H9 (cell line): ENCODE data around the gene ULK4. TPM values are rescaled to one million over a fixed set of nuclear protein-coding genes. Genes with fewer than 3 reads are reported as not detected.

ENCODE experiments used
- DNase-seq: peaks from one replicate; pipeline ENCODE4 v3.0.0-alpha.2; 2017
- H2AFZ ChIP-seq: one replicate; pipeline ENCODE4 v1.6.1; 2013; ENCODE audit warnings: mild to moderate bottlenecking, low read length, control low read depth, moderate library complexity
- H2AK5ac ChIP-seq: 2 replicates; pipeline ENCODE4 v1.6.1; 2013; ENCODE audit warnings: low read length, control low read depth, mixed read lengths; ENCODE audit not compliant: insufficient read length
- H2BK120ac ChIP-seq: one replicate; pipeline ENCODE4 v1.6.1; 2013; ENCODE audit warnings: low read depth, mild to moderate bottlenecking, low read length, control low read depth, inconsistent platforms; ENCODE audit not compliant: poor library complexity, severe bottlenecking
- H2BK12ac ChIP-seq: 2 replicates; pipeline ENCODE4 v1.6.1; 2013; ENCODE audit warnings: low read length, control low read depth, mixed read lengths, low read depth; ENCODE audit not compliant: insufficient read length
- H2BK15ac ChIP-seq: 2 replicates; pipeline ENCODE4 v1.6.1; 2013; ENCODE audit warnings: low read depth, low read length, control low read depth
- H2BK20ac ChIP-seq: one replicate; pipeline ENCODE4 v1.6.1; 2013; ENCODE audit warnings: low read depth, mild to moderate bottlenecking, low read length, control low read depth, inconsistent platforms; ENCODE audit not compliant: poor library complexity, severe bottlenecking
- H2BK5ac ChIP-seq: 2 replicates; pipeline ENCODE4 v1.6.1; 2013; ENCODE audit warnings: low read length, control low read depth, mixed read lengths; ENCODE audit not compliant: insufficient read length
- H3K14ac ChIP-seq: 2 replicates; pipeline ENCODE4 v1.6.1; 2013; ENCODE audit warnings: low read length, control low read depth; ENCODE audit not compliant: insufficient read depth
- H3K18ac ChIP-seq: 2 replicates; pipeline ENCODE4 v1.6.1; 2013; ENCODE audit warnings: low read depth, mild to moderate bottlenecking, mixed read lengths, low read length, control low read depth; ENCODE audit not compliant: insufficient read length
- H3K23ac ChIP-seq: 2 replicates; pipeline ENCODE4 v1.6.1; 2013; ENCODE audit warnings: low read length, control low read depth, mixed read lengths, low read depth; ENCODE audit not compliant: insufficient read length
- H3K23me2 ChIP-seq: 2 replicates; pipeline ENCODE4 v1.6.1; 2013; ENCODE audit warnings: low read depth, mild to moderate bottlenecking, mixed read lengths, low read length, control low read depth; ENCODE audit not compliant: insufficient read length, poor library complexity, severe bottlenecking
- H3K27ac ChIP-seq: 2 replicates; pipeline ENCODE4 v1.5.1; 2013; ENCODE audit warnings: low read length, control low read depth, mixed read lengths, low read depth; ENCODE audit not compliant: insufficient read length
- H3K27me3 ChIP-seq: 2 replicates; pipeline ENCODE4 v1.6.1; 2013; ENCODE audit warnings: low read length, control low read depth, inconsistent platforms; ENCODE audit not compliant: insufficient read depth
- H3K4ac ChIP-seq: 2 replicates; pipeline ENCODE4 v1.6.1; 2013; ENCODE audit warnings: low read depth, mild to moderate bottlenecking, control low read depth, inconsistent platforms, low read length, moderate library complexity
- H3K4me1 ChIP-seq: 2 replicates; pipeline ENCODE4 v1.6.1; 2013; ENCODE audit warnings: low read length, control low read depth, inconsistent platforms; ENCODE audit not compliant: insufficient read depth
- H3K4me2 ChIP-seq: 2 replicates; pipeline ENCODE4 v1.6.1; 2013; ENCODE audit warnings: low read length, control low read depth, mixed read lengths; ENCODE audit not compliant: insufficient read length, insufficient read depth
- H3K56ac ChIP-seq: 2 replicates; pipeline ENCODE4 v1.6.1; 2013; ENCODE audit warnings: low read depth, mild to moderate bottlenecking, mixed read lengths, low read length, control low read depth; ENCODE audit not compliant: insufficient read length
- H3K79me1 ChIP-seq: 2 replicates; pipeline ENCODE4 v1.6.1; 2013; ENCODE audit warnings: low read depth, mild to moderate bottlenecking, moderate library complexity, low read length, control low read depth, inconsistent platforms; ENCODE audit not compliant: insufficient read depth, poor library complexity, severe bottlenecking
- H3K79me2 ChIP-seq: 2 replicates; pipeline ENCODE4 v1.6.1; 2013; ENCODE audit warnings: low read length, control low read depth, inconsistent platforms; ENCODE audit not compliant: insufficient read depth
- H3K9ac ChIP-seq: 2 replicates; pipeline ENCODE4 v1.6.1; 2013; ENCODE audit warnings: low read length, control low read depth, mixed read lengths; ENCODE audit not compliant: insufficient read length; ENCODE audit errors: extremely low read depth
- H3K9me3 ChIP-seq: one replicate; pipeline ENCODE4 v1.6.1; 2013; ENCODE audit warnings: low read depth, low read length, inconsistent platforms; ENCODE audit not compliant: control insufficient read depth
- H3T11ph ChIP-seq: one replicate; pipeline ENCODE4 v1.6.1; 2013; ENCODE audit warnings: mild to moderate bottlenecking, low read length, control low read depth, inconsistent platforms
- H4K20me1 ChIP-seq: one replicate; pipeline ENCODE4 v1.6.1; 2013; ENCODE audit not compliant: control insufficient read depth, insufficient read length, insufficient read depth
- H4K5ac ChIP-seq: 2 replicates; pipeline ENCODE4 v1.6.1; 2013; ENCODE audit warnings: low read depth, mild to moderate bottlenecking, mixed read lengths, low read length, control low read depth; ENCODE audit not compliant: insufficient read length
- H4K8ac ChIP-seq: replicated peaks from 2 replicates; pipeline ENCODE4 v1.6.1; 2013; ENCODE audit warnings: low read length, control low read depth, mixed read lengths, low read depth; ENCODE audit not compliant: insufficient read length
- H4K91ac ChIP-seq: 2 replicates; pipeline ENCODE4 v1.6.1; 2013; ENCODE audit warnings: low read depth, mild to moderate bottlenecking, moderate library complexity, mixed read lengths, low read length, control low read depth; ENCODE audit not compliant: insufficient read length
- H3K27ac Mint-ChIP-seq, 3 experiments: 2 replicates in 2 of 3; 3 replicates in 1 of 3; pipeline ENCODE4 v1.8.0; 2020 to 2021; ENCODE audit warnings: mixed read lengths in 3 of 3, mild to moderate bottlenecking in 1 of 3, moderate library complexity in 1 of 3
- H3K27me3 Mint-ChIP-seq: 2 replicates; pipeline ENCODE4 v1.8.0; 2021; ENCODE audit warnings: low read depth, mild to moderate bottlenecking, moderate library complexity, mixed read lengths
- H3K36me3 Mint-ChIP-seq, 3 experiments: 2 replicates in 2 of 3; 3 replicates in 1 of 3; pipeline ENCODE4 v1.8.0; 2020 to 2021; ENCODE audit warnings: low read depth in 3 of 3, mixed read lengths in 3 of 3; ENCODE audit not compliant: insufficient read depth in 1 of 3
- H3K4me1 Mint-ChIP-seq, 2 experiments: 2 replicates each; pipeline ENCODE4 v1.8.0; 2020; ENCODE audit warnings: mixed read lengths in 2 of 2
- H3K4me3 Mint-ChIP-seq, 2 experiments: 2 replicates in 1 of 2; 3 replicates in 1 of 2; pipeline ENCODE4 v1.8.0; 2020 to 2021; ENCODE audit warnings: mild to moderate bottlenecking in 2 of 2, mixed read lengths in 2 of 2, moderate library complexity in 1 of 2
- H3K9me3 Mint-ChIP-seq, 2 experiments: 2 replicates in 1 of 2; 3 replicates in 1 of 2; pipeline ENCODE4 v1.8.0; 2020; ENCODE audit warnings: mild to moderate bottlenecking in 2 of 2, mixed read lengths in 2 of 2, moderate library complexity in 1 of 2
- WGBS: extraction: QIAGEN DNeasy Blood & Tissue Kit; methylation state at CpG from one replicate; pipeline ENCODE4 v1.1.7; 2013; ENCODE audit warnings: missing lambda C conversion rate, low lambda C conversion rate, mixed read lengths; ENCODE audit not compliant: insufficient read length; ENCODE audit errors: extremely low coverage; 5-methylcytosine and 5-hydroxymethylcytosine counted together
- total RNA-seq: library from RNA; stranded (reverse); gene quantifications from 2 replicates; pipeline ENCODE4 v1.2.1, GENCODE V29; 2021
- TF ChIP-seq, protein P1 (sequence below): fragments of 200-600 bp; sonication (generic); conservative IDR thresholded peaks from 3 replicates; pipeline ENCODE4 v1.8.0; 2021; ENCODE audit warnings: antibody characterized with exemption, mild to moderate bottlenecking

Gene ULK4
- total RNA-seq, 1 experiment from 2014 or later = 12.9 TPM

GRCh38 chr3:41248525-41248924, 713.4 kb downstream of the ULK4 start:
- Histone ChIP-seq H3K23ac (no peak overlapping the region), H2BK15ac (no peak overlapping the region), H3K9ac (no peak overlapping the region), H3K4me2 (no peak overlapping the region), H2BK120ac (no peak overlapping the region), H3K27me3 (no peaks in the 10 kb centered on the region), H4K5ac (no peak overlapping the region), H4K91ac (no peak overlapping the region), H3K18ac (no peak overlapping the region), H3K4me1 (no peaks in the 10 kb centered on the region), H4K8ac (no peak overlapping the region), H3T11ph (no peak overlapping the region), H3K27ac (no peak overlapping the region), H2BK12ac (no peak overlapping the region), H3K79me2 (no peaks in the 10 kb centered on the region), H3K9me3 (no peaks in the 10 kb centered on the region), H3K23me2 (no peaks in the 10 kb centered on the region), H2AK5ac (no peak overlapping the region), H4K20me1 (no peaks in the 10 kb centered on the region), H3K79me1 (no peaks in the 10 kb centered on the region), H3K56ac (no peak overlapping the region), H2BK5ac (no peak overlapping the region), H2AFZ (no peak overlapping the region), H3K14ac (no peak overlapping the region), H2BK20ac (no peak overlapping the region), H3K4ac (no peak overlapping the region)
- peaks cover 16 to 17% of the 10 kb centered on the region in 2 experiments for H3K4me1 Mint-ChIP-seq
- H3K27ac Mint-ChIP-seq = no peak overlapping the region
- H3K27me3 Mint-ChIP-seq = no peaks in the 10 kb centered on the region; the same call in 1 of the 2 replicates
- no peak overlapping the region for H3K4me3 Mint-ChIP-seq
- no peaks in the 10 kb centered on the region for H3K9me3 Mint-ChIP-seq
- TF ChIP-seq, protein P1, sequence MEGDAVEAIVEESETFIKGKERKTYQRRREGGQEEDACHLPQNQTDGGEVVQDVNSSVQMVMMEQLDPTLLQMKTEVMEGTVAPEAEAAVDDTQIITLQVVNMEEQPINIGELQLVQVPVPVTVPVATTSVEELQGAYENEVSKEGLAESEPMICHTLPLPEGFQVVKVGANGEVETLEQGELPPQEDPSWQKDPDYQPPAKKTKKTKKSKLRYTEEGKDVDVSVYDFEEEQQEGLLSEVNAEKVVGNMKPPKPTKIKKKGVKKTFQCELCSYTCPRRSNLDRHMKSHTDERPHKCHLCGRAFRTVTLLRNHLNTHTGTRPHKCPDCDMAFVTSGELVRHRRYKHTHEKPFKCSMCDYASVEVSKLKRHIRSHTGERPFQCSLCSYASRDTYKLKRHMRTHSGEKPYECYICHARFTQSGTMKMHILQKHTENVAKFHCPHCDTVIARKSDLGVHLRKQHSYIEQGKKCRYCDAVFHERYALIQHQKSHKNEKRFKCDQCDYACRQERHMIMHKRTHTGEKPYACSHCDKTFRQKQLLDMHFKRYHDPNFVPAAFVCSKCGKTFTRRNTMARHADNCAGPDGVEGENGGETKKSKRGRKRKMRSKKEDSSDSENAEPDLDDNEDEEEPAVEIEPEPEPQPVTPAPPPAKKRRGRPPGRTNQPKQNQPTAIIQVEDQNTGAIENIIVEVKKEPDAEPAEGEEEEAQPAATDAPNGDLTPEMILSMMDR = no peak
- DNase-seq = no peak
- H3K36me3 Mint-ChIP-seq = peaks cover 0 to 6% (median 0%) of the 10 kb centered on the region in 3 experiments; a peak in 2 of 7 replicates
- no CpG with 5 or more reads among the region's 3 CpGs for WGBS
